ENCODE measurements around the gene FPR2.

FPR2 gene

GRCh38 chr19:51781999-51782398, 21.0 kb downstream of the FPR2 start:
- no peak for DNase-seq (ENCODE audit: extremely low read depth in 1 of 2, low read depth in 1 of 2)

GRCh38 chr19:51783372-51783771, 22.4 kb downstream of the FPR2 start:
- no peak for DNase-seq (ENCODE audit: extremely low read depth in 1 of 2, low read depth in 1 of 2)

GRCh38 chr19:51784109-51784785, 23.3 kb downstream of the FPR2 start:
- DNase-seq (ENCODE audit: extremely low read depth in 1 of 2, low read depth in 1 of 2) = no peak

GRCh38 chr19:51784922-51785690, 24.1 kb downstream of the FPR2 start:
- no peak for DNase-seq (ENCODE audit: extremely low read depth in 1 of 2, low read depth in 1 of 2)

- DNase-seq (ENCODE audit: extremely low read depth in 1 of 2, low read depth in 1 of 2) = no peak
Measured at GRCh38 chr19:51786646-51787494, 25.9 kb downstream of the FPR2 start.

GRCh38 chr19:51788029-51788428, 27.0 kb downstream of the FPR2 start:
- no peak for DNase-seq (ENCODE audit: extremely low read depth in 1 of 2, low read depth in 1 of 2)

- DNase-seq (ENCODE audit: extremely low read depth in 1 of 2, low read depth in 1 of 2) = no peak
Measured at GRCh38 chr19:51789061-51789795, 28.2 kb downstream of the FPR2 start.

- no peak for DNase-seq (ENCODE audit: extremely low read depth in 1 of 2, low read depth in 1 of 2)
Measured at GRCh38 chr19:51792932-51793331, 32.0 kb downstream of the FPR2 start.

GRCh38 chr19:51793994-51794393, 33.0 kb downstream of the FPR2 start:
- DNase-seq (ENCODE audit: extremely low read depth in 1 of 2, low read depth in 1 of 2) = no peak

- DNase-seq (ENCODE audit: extremely low read depth in 1 of 2, low read depth in 1 of 2) = no peak
Measured at GRCh38 chr19:51794885-51795490, 34.0 kb downstream of the FPR2 start, which contains the start of gene FPR3. TSS of gene FPR3 (plus strand) at chr19:51795157. CDS start at chr19:51823749, 28,592 bp downstream.

- no peak for DNase-seq (ENCODE audit: extremely low read depth in 1 of 2, low read depth in 1 of 2)
Measured at GRCh38 chr19:51796195-51796679, 35.3 kb downstream of the FPR2 start.

GRCh38 chr19:51797480-51797879, 36.5 kb downstream of the FPR2 start:
- no peak for DNase-seq (ENCODE audit: extremely low read depth in 1 of 2, low read depth in 1 of 2)

- no peak for DNase-seq (ENCODE audit: extremely low read depth in 1 of 2, low read depth in 1 of 2)
Measured at GRCh38 chr19:51798062-51798461, 37.1 kb downstream of the FPR2 start.

- no peak for DNase-seq (ENCODE audit: extremely low read depth in 1 of 2, low read depth in 1 of 2)
Measured at GRCh38 chr19:51799034-51799773, 38.2 kb downstream of the FPR2 start.

- no peak for DNase-seq (ENCODE audit: extremely low read depth in 1 of 2, low read depth in 1 of 2)
Measured at GRCh38 chr19:51799774-51800472, 38.9 kb downstream of the FPR2 start.

GRCh38 chr19:51800473-51801244, 39.7 kb downstream of the FPR2 start:
- no peak for DNase-seq (ENCODE audit: extremely low read depth in 1 of 2, low read depth in 1 of 2)

- DNase-seq (ENCODE audit: extremely low read depth in 1 of 2, low read depth in 1 of 2) = no peak
Measured at GRCh38 chr19:51802775-51803174, 41.8 kb downstream of the FPR2 start.

GRCh38 chr19:51803519-51803918, 42.5 kb downstream of the FPR2 start:
- no peak for DNase-seq (ENCODE audit: extremely low read depth in 1 of 2, low read depth in 1 of 2)

All from activated CD8-positive, alpha-beta memory T cell treated with anti-CD3 and anti-CD28 coated beads for 1 hour (primary cell).